Uterus (tissue), 4 donors: Measurements from ENCODE around the gene TWIST2. TPM values are rescaled to one million over a fixed set of nuclear protein-coding genes. Genes with fewer than 3 reads are reported as not detected.

Source experiments
- DNase-seq, 2 donors: peaks; one replicate each; pipeline ENCODE4 v3.0.0-alpha.2; 2019 to 2020
- H3K27ac ChIP-seq, 2 donors: fragments of 200-600 bp; sonication (generic); 1 replicate in 1 of 2; 2 replicates in 1 of 2; pipeline ENCODE4 v1.5.1; 2016 to 2018
- H3K27me3 ChIP-seq, 2 donors: fragments of 200-600 bp; sonication (generic); one replicate each; pipeline ENCODE4 v1.5.1; 2018 to 2019; ENCODE audit warnings: control low read depth in 1 of 2
- H3K36me3 ChIP-seq, 2 donors: fragments of 200-600 bp; sonication (generic); one replicate each; pipeline ENCODE4 v1.5.1; 2019; ENCODE audit warnings: control low read depth in 1 of 2
- H3K4me1 ChIP-seq, 2 donors: fragments of 200-600 bp; sonication (generic); one replicate each; pipeline ENCODE4 v1.5.1; 2018 to 2019; ENCODE audit warnings: control low read depth in 1 of 2
- H3K4me3 ChIP-seq, 2 donors: fragments of 200-600 bp; sonication (generic); 1 replicate in 1 of 2; 2 replicates in 1 of 2; pipeline ENCODE4 v1.5.1; 2018 to 2019; ENCODE audit warnings: mild to moderate bottlenecking in 1 of 2
- H3K9me3 ChIP-seq, 2 donors: fragments of 200-600 bp; sonication (generic); one replicate each; pipeline ENCODE4 v1.5.1; 2019; ENCODE audit warnings: control low read depth in 1 of 2
- POLR2A ChIP-seq, 2 donors: fragments of 450-650 bp; IDR thresholded peaks; one replicate each; pipeline ENCODE4 v1.6.1; 2016; ENCODE audit warnings: antibody characterized with exemption in 2 of 2, mild to moderate bottlenecking in 1 of 2, moderate library complexity in 1 of 2
- intact Hi-C: fragments of 100-400 bp; cut with DNase I; formaldehyde crosslinking; loops from one replicate; pipeline ENCODE4 v1.15.1; 2023; ENCODE audit warnings: low total_unique reads
- total RNA-seq, 4 donors: library from RNA; depleted of rRNA in 3 of 4; stranded (reverse); fragments of >200 nt in 3 of 4; gene quantifications; one replicate each; pipeline versions ENCODE4 v1.1.0 to v1.2.4, GENCODE V29; 2014 to 2023
- TF ChIP-seq, protein P1 (sequence below), 4 experiments: fragments of 200-600 bp in 2 of 4; fragments of 450-650 bp in 2 of 4; sonication (generic) in 2 of 4; IDR thresholded peaks; one replicate each; pipeline ENCODE4 v1.5.1; 2016 to 2019; ENCODE audit warnings: antibody characterized with exemption in 4 of 4, mild to moderate bottlenecking in 2 of 4, moderate library complexity in 1 of 4
- donor health status: DM: yes; HTN: yes; CAD: no.

The TWIST2 gene
- total RNA-seq, 4 donors from 2014 or later = 28.1 to 199 (median 63.9) TPM

DNA sequence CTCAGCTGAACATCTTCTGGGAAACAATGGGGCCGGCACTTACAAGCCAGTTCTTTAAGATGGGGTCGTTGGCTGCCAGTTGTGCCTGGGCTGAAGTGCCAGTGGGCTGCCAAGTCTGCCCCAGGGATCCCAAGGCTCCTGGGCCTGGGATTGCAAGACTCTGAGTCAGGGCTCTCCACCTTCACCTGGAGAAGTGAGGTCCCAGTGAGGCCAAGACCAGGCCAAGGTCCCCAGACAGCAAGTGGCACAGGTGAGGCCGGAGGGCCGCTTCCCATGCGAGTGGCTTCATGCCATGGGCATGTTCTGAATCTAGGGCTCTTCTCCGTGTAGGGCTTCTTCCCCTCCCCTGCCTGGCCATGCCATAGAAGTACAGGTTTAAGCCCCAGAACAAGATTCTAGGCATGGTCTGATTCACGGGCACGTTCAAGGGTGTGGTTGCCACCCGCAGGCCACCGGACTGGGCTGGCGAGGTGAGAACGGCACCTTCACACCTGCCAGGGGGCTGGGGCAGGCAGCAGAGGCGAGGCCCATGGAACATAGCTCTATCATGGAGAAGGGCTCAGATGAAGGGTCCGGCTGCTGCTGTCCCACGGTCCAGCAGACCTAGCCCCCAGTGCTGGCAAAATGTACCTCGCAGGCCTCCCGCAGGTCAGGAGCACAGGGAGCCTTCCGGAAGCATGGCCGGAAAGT, 36.4 kb downstream of the TWIST2 start:
- intact Hi-C loops = no loop called here
- no peaks in the 10 kb centered on the region for H3K27me3 ChIP-seq
- peak overlapping the region; percentile 68 to 81 for H3K27ac ChIP-seq
- no peaks in the 10 kb centered on the region for H3K9me3 ChIP-seq
- no peaks in the 10 kb centered on the region for H3K4me1 ChIP-seq
- no peaks in the 10 kb centered on the region for H3K36me3 ChIP-seq
- TF ChIP-seq, protein P1, sequence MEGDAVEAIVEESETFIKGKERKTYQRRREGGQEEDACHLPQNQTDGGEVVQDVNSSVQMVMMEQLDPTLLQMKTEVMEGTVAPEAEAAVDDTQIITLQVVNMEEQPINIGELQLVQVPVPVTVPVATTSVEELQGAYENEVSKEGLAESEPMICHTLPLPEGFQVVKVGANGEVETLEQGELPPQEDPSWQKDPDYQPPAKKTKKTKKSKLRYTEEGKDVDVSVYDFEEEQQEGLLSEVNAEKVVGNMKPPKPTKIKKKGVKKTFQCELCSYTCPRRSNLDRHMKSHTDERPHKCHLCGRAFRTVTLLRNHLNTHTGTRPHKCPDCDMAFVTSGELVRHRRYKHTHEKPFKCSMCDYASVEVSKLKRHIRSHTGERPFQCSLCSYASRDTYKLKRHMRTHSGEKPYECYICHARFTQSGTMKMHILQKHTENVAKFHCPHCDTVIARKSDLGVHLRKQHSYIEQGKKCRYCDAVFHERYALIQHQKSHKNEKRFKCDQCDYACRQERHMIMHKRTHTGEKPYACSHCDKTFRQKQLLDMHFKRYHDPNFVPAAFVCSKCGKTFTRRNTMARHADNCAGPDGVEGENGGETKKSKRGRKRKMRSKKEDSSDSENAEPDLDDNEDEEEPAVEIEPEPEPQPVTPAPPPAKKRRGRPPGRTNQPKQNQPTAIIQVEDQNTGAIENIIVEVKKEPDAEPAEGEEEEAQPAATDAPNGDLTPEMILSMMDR (IDR thresholded peaks at IDR 0.05) = no peak
- TF ChIP-seq POLR2A (IDR thresholded peaks at IDR 0.05) = no peak
- no peak for DNase-seq
- no peak overlapping the region for H3K4me3 ChIP-seq

DNA sequence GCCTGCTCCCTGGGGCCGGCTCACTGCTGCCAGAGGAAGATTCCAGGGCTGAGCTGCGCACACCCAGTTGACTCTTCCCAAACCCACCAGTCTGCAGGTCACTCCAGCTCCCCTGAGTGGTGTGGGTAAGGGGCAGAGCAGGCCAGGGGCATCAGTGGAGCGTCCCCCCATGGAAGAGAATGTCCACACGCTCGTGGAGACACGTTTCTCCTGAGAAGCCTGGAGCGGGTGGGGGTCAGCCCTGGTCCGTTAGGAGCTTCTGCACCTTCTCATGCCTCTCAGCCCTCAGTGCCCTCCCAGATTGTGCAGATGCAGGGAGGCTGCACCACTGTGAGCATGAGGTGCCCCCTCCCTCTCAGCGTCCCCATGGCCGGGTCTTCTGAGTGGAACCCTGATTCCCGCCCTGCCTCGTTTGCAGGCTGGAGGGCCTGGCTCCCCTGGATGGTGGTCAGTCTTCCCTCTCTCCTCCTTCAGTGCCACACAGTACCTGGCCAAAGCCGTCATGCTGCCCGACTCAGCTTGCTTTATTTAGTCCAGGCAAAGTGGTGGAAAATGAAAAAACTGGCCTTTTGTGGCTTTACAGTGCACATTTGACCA, 37.0 kb downstream of the TWIST2 start:
- Histone ChIP-seq H3K4me3 (no peak overlapping the region), H3K27me3 (no peaks in the 10 kb centered on the region), H3K36me3 (no peaks in the 10 kb centered on the region), H3K9me3 (no peaks in the 10 kb centered on the region), H3K4me1 (no peaks in the 10 kb centered on the region), H3K27ac (peak overlapping the region; percentile 68 to 81)
- TF ChIP-seq, protein P1 (IDR thresholded peaks at IDR 0.05) = no peak
- TF ChIP-seq POLR2A (IDR thresholded peaks at IDR 0.05) = no peak
- intact Hi-C loops = no loop called here
- DNase-seq = no peak

DNA sequence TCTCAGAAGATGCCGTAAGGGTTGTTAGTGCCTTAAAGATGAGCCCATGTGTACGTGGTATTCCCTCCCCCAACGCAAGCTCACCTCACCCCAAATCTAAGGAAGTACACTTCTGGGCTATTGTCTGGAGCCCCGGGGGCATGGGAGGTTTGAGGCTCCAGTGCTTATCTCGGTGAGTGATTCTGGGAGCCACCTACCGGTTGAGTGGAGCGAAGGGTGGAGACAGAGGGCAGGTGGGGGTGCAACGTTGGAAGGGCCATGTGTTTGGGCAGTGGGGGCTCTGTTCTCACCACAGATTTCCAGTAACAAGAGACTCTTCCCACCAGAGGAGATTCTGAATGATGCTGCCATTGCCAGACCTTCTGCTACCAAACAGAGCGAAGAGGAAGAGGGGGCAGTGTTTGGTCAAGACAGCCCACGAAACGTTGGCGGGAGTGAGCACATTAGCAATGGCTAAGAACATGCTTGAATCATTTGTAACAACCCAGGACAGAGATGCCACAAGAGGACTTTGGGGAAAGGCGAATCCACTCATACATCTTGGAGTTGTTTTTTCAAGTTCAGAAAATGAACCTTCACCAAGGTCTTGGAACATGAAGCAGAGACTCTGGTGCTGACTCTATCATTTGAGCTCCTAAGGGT, 38.7 kb downstream of the TWIST2 start:
- Histone ChIP-seq H3K4me3 (no peak overlapping the region), H3K9me3 (no peaks in the 10 kb centered on the region), H3K36me3 (no peaks in the 10 kb centered on the region), H3K4me1 (no peaks in the 10 kb centered on the region), H3K27ac (no peak overlapping the region), H3K27me3 (no peaks in the 10 kb centered on the region)
- DNase-seq = no peak
- intact Hi-C loops = no loop called here
- TF ChIP-seq, protein P1 (IDR thresholded peaks at IDR 0.05) = no peak
- TF ChIP-seq POLR2A (IDR thresholded peaks at IDR 0.05) = no peak

DNA sequence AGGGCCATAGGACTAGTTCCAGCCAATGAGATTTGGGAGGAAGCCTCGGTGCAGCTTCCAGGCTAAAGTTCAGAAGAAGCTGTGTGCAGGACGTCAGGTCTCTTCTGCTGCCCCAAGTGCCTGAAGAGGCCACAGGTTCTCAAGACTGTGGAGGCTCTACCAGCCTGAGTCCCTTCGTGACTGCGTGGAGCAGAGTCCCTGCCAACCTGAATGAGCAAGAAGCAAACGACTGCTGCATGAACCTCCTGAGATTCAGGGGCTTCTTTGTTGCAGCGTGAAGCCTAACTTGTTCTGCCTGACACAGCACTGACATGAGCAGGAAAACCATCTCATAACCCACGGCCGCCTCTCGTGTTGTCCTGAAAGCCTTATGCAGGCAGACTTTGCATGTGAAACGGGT, 39.7 kb downstream of the TWIST2 start:
- no peak for DNase-seq
- H3K27ac ChIP-seq = no peak overlapping the region
- no peaks in the 10 kb centered on the region for H3K9me3 ChIP-seq
- no peaks in the 10 kb centered on the region for H3K36me3 ChIP-seq
- no peak for TF ChIP-seq POLR2A (IDR thresholded peaks at IDR 0.05)
- TF ChIP-seq, protein P1 (IDR thresholded peaks at IDR 0.05) = no peak
- no peaks in the 10 kb centered on the region for H3K27me3 ChIP-seq
- no peak overlapping the region for H3K4me3 ChIP-seq
- intact Hi-C loops = no loop called here
- no peaks in the 10 kb centered on the region for H3K4me1 ChIP-seq

DNA sequence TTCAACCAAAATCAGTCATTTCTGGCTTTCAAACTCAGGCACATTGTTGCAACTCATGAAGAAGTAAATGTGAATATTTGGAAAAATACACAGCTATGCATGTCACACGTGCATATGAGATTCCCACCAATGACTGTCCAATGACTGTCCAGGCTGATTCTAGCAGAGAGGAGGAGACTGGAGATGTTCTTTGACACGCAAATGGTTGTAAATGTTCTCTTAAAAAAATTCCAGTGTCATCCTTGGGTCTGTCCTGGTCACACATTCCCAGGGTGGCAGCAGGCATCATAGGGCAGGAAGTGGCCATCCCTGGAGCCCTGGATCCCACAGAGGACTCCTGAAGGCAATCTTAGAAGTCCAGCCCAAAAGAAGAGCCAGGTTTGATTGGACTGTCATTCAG, 40.9 kb downstream of the TWIST2 start:
- H3K27ac ChIP-seq = no peak overlapping the region
- H3K9me3 ChIP-seq = no peaks in the 10 kb centered on the region
- no peaks in the 10 kb centered on the region for H3K4me1 ChIP-seq
- TF ChIP-seq POLR2A (IDR thresholded peaks at IDR 0.05) = no peak
- TF ChIP-seq, protein P1 (IDR thresholded peaks at IDR 0.05) = no peak
- H3K27me3 ChIP-seq = no peaks in the 10 kb centered on the region
- no peak overlapping the region for H3K4me3 ChIP-seq
- no peak for DNase-seq
- no peaks in the 10 kb centered on the region for H3K36me3 ChIP-seq
- intact Hi-C loops = no loop called here
